Stimulated activated CD4-positive, alpha-beta T cell treated with anti-CD3 and anti-CD28 coated beads, Interleukin-15, amount 100 ng/mL, for 48 hours (primary cell): ENCODE results near the gene HERPUD1.

Experiments used
- DNase-seq, 2 donors: peaks; one replicate each; pipeline ENCODE4 v3.0.0-alpha.2; 2020; ENCODE audit warnings: low read depth in 2 of 2

HERPUD1 gene

GRCh38 chr16:56910654-56911539, 21.0 kb upstream of the HERPUD1 start:
- no peak for DNase-seq

DNA sequence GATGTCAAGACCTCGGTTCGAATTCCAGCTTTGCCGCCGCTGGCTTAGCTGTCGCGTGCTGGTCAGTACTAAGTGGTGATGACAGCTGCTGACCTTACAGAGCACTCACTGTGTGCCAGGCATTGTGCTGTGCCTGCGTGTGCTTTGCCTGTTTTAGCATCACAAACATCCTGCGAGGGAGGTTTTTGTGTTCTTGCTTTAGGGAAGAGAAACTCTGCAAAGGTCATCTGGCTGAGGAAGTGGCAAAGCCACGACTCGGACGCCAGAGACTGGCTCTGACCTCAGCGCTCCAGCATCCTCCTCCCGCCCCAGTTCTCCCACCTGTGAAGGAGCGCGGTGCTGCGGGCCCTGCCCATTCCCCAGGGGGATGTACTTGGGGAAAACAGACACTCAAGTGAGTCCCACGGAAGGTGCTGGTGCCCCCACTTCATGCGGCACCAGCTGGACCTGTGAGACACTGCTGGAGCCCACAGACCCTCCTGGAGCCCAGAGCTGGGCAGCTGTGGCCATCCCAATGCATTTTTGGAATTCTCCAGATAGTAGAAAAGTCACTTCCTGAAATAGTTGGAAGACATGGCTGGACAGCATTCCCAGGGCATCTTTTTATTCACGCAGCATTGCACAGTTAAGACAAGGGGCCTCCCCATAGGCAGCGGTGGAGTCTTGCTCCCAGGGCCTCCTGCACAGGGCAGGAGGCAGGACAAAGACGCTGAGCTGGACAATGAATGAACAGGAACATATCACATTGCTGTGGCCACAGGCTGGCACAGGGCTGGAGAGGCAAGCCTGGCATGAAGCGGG, 20.0 kb upstream of the HERPUD1 start:
- DNase-seq: no peak

- no peak for DNase-seq
Observed at GRCh38 chr16:56912746-56913708, 18.9 kb upstream of the HERPUD1 start.

- no peak for DNase-seq
Observed at GRCh38 chr16:56914896-56915295, 17.0 kb upstream of the HERPUD1 start.

DNA sequence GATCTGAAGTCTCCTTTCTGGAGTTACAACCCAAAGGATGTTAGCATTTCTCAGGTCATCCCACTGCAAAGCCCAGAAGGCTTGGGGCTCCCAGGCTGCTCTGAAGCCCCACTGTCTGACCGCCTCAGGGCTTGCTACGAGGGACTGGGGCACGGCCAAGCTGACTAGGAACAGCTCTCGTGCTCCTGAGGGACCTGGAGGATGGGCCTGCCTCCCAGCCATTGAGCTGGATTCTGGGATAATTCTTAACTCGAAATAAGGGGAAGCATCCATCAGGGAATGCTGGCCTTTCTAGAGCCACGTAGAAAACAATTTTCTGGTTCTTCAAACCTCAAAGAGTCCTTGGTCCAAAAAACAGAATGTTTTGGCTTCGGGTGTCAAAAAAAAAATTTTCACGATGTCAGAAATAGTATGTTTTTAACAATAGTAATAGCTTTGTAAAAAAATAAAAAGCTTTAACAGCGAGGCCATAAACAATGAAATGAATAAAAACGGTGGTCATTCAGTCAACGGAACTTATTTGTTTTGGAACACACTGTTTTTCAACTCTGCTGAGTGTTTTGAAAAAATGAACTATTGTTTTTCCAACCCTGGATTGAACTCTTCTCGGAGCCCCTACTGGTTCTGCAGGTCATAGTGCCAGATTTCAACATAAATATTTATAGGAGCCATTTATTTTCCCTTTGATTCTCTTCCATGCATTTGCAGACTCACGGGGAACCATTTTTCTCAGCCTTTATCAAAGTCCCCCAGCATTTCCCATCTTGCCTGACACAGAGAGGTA, 16.4 kb upstream of the HERPUD1 start:
- DNase-seq: no peak

GRCh38 chr16:56916571-56917403, 15.2 kb upstream of the HERPUD1 start:
- no peak for DNase-seq

DNA sequence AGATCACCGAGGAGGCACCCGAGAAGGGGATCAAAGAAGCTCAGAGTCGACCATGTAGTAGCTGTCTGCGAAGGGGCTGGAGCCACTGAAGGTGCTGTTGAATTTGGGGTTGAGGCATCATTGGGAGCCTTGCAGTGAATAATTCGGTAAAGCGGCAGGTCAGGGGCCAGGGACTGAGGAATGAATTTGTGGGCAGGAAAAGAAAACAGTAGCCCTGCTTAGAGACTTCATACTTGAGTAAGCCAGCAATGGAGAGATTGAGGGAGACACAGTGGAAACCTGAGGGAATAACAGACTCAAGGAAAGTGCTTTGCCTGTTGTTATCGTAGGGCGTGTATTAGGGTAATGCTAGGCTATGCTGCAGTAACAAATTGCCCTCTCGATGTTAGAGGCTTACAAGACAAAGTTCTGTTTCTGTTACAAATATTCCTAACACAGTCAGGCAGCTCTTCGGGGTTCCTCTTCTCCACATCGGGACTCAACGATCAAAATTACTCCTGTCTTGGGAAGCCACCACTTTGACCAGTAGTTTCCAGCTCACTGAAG, 13.4 kb upstream of the HERPUD1 start:
- DNase-seq: no peak

DNA sequence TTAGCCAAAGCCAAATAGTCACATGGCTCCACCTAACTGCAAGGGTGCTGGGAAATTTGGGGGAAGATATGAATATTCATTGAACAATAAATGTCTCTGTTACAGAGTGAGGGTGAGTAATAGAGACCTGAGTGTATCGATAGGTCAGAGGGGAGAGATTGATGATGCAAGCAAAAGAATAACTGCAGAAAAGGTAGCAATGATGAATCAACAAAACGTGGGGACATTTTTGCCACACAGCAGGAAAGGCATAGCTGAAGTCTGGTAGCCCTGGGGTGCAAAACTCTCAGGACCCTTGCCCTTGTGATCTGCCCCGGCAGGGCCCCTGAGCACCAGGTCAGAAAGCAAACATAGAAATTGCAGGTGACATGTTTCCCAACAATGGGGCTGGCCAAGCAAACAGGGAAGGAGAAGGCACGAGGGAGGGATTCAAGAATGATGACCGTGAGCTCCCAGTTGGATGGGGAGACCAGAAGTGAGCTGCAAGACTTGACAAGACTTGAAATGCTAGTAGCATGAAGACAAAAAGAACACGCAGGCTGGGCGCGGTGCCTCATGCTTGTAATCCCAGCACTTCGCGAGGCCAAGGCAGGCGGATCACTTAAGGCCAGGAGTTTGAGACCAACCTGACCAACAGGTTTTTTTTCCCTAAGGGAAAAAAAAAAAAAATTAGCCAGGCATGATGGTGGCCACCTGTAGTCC, 12.7 kb upstream of the HERPUD1 start:
- no peak for DNase-seq

DNA sequence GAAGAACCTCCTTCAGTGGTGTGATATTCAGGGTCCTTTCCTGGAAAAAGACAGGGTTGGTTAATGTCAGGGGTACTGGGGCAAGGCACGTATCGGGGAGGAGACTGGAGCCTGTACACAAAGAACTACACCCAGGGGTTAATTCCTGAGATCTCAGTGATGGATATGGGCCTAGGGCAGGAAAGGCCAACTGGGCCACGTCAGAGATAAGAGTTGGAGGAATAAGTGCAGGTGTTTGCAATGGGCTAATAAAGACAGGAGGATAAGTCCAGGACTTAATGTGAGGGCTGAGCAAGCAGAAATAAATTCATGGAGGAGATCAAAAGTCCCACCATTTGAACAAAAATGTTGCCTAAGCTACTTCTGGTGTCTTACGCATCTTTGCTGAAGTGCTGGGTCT, 10.4 kb upstream of the HERPUD1 start:
- DNase-seq: no peak

DNA sequence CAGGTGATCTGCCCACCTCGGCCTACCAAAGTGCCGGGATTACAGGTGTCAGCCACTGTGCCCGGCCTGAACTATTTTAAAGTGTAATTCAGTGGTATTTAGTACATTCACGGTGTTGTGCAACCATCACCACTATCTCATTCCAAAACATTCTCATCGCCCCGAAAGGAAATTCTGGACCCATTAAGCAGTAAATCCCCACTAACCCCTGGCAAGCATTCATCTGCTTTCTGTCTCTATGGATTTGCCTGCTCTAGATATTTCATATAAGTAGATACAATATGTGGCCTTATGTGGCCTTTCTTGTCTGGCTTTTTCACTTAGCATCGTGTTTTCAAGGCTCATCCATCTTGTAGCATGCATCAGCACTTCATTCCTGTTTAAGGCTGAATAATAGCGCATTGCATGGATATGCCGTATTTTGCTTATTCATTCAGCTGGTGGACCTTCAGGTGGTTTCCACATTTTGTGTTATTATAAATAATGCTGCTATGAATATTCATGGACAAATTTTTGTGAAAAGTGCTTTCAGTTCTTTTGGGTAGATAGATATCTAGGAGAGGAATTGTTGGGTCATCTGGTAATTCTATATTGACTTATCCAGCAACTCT, 8.4 kb upstream of the HERPUD1 start:
- DNase-seq: no peak

DNA sequence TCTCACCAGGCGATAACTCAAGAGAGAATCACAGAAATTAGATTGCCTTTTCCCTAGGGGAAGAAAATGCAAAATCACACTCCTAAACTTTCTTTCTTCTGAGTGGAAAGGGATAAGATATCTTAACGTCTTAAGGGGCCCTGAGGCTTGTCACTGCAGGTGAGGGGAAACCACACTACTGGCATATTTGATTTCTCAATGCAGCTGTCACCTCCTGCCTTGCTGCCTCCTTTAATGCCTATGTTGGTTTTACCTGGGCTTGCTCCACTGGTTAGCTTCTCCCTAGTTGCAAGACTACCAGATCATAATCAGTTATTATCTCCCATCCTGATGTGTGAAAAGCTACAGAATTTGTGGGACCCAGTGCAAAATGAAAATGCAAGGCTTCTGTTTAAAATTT, 4.5 kb upstream of the HERPUD1 start:
- DNase-seq: no peak

- no peak for DNase-seq
Observed at GRCh38 chr16:56929639-56930038, 2.3 kb upstream of the HERPUD1 start.

DNA sequence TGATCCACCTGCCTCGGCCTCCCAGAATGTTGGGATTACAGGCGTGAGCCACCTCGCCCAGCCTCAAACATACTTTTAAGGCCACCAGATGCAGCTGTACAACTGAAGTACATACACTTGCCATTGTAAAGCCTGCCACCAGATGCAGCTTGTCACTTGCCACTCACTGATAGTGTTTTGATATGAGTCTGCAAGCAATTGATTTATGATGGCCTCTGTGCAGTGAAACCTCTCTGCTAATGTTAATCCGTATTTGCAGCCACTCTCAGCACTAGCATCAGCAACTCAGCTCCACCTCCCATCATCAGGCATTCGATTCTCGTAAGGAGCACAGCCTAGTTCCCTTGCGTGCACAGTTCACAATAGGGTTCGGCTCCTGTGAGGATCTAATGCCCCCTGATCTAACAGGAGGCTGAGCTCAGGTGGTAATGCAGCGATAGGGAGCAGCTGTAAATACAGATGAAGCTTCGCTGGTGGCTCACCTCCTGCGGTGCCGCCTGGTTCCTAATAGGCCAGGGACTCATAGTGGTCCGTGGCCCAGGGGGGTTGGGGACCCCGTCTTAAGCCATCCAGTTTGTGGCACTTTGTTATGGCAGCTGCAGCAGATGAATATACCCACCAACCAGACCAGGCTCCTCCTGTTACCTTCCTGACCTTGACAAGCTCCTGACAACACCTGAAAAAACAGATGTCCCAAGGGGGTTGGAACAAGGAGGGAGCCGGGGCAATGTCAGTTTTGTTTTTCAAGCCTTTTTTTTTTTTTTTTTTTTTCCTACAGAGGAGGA, 1.3 kb upstream of the HERPUD1 start:
- DNase-seq: no peak

DNA sequence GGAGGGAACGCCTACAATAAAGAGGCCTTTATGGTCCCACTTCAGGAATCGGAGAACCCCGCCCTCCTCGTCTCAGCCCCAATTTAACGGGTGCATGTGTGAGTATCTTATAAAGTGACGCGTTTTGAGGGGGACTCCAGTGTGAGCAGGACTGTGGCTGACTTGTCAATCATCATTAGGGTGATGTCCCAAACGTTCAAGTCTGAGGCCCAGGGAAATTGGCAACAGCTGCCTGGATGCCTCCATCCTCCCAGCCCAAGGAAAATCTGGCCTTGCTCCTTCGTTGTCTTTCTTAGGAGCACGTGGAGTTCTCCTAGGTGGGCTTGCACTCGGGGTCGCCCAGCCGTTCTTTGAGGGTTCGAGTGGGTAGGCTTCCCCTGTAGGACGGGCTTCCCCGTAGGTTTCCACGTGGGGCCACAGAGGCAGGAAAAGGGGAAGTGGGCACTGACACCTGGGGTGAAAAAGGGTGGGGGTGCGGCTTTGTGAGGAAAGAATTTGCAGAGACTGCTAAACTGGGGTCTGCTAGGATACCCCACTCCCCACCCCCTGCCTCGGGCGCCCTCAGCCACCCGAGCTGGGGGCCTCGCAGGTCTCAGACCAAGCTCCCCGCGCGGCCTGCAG, 561 bp upstream of the HERPUD1 start:
- DNase-seq: no peak

DNA sequence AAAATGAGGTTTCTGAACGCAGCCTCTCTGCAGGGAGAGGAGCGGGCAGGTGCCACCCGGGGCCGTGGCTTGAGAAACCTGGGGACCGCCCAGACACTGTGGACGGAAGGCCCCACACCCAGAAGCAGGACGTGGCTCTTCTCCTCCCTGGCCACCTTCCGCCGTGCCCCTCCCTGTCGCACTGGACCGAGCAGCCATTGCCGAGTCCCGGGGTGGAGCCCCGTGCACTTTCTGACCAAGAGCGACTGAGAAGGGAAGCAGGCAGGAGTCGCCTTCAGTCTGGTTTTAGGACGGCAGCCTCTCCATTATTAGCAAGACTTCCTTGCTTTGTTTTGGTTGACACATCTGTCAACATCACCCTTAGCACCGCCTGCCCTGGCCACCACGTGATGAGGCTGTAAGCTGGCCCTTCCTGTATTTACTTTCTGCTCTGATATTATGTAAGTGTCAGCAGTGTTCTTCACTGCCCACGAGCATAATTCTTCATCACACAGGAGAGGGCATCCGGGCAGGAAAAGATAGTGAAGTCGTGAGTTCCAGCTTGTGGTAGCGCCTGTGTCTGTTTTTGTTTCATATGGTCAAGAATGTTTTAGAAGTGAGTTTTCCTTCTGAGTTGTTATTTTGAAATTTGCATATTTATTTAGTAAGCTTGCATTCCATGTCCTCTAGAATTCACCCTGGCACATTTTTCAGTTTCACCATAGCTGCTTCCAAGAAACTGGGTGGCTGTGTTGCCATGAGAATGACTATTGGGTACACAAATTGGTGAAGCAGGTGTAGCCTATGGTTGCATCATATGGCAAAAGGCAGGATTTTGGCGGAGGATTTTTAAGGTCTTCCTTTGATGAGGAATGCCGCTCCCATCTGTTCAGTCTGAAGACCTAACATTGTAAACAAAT, 1.0 kb downstream of the HERPUD1 start:
- no peak for DNase-seq

GRCh38 chr16:56933828-56934598, 2.1 kb downstream of the HERPUD1 start:
- DNase-seq: no peak
